ENCODE results near the gene HINT2.

Gene HINT2

DNA sequence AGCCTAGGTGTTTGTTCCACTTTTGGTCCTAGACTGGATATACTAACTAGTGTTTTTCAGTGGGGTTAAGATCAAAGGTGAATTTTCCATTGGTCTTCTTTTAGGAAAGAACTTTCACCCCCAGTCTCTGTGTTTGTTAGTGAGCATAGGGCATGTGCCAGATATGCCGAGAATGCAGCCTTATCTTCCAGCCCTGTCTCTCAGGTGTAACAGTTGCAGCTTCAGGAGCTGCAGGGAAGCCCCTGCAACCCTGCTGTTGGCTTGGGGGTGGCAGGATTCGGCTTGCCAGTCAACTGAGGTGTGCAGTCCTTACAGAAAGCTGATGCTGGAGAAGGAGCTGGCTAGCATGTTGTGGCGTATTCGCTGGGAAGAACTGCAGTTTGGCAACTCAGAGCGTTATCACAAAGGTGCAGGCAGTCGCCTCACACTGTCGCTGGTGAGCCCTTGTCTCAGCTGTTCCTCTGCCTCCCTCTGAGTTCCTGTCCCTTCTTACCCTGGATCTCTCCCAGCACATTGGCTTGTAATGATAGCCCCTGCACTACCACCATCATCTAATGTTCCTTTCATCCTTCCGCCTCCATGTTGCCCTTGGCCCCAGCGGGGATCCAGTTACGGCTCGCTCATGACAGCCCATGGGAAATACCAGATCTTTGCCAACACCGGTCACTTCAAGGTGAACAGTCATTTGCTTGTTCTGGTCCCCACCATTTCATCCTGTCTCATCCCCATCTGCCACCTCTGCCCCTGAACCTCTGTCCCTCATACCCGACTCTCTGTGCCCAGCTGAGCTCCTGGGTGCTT, 13.3 kb downstream of the HINT2 start:
- no peak for DNase-seq (ENCODE audit: low read depth)
- TF ChIP-seq CTCF (IDR thresholded peaks at IDR 0.05; ENCODE audit: control insufficient read depth, extremely low read depth, insufficient read depth), result no peak
- H3K4me3 ChIP-seq (ENCODE audit: low read depth, low read length), result no peak overlapping the region

DNA sequence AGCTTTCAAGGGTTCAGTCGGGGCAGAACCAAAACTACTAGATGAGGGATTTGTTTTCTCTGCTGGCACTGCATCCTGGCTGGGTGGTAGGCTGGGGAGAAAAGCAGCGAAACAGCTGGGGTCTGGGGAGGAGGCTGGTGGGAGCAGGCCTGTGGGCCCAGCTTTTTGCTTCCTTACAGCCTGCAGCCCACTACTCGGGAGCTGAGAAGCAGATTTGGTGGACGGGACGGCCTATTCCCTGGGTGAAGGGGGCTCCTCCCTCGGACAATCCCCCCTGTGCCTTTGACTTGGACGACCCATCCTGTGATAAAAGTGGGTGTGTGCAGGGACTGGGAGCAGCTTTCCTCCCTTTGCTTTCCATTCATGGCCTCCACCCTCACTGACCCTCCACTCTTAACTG, 14.3 kb downstream of the HINT2 start:
- no peak overlapping the region for H3K4me3 ChIP-seq (ENCODE audit: low read depth, low read length)
- TF ChIP-seq CTCF (IDR thresholded peaks at IDR 0.05; ENCODE audit: control insufficient read depth, extremely low read depth, insufficient read depth), result no peak
- no peak for DNase-seq (ENCODE audit: low read depth)

- DNase-seq (ENCODE audit: low read depth), result no peak
- no peak overlapping the region for H3K4me3 ChIP-seq (ENCODE audit: low read depth, low read length)
- no peak for TF ChIP-seq CTCF (IDR thresholded peaks at IDR 0.05; ENCODE audit: control insufficient read depth, extremely low read depth, insufficient read depth)
These were observed 16.0 kb downstream of the HINT2 start for GRCh38 chr9:35798658-35799374.

GRCh38 chr9:35797311-35798109, 17.3 kb downstream of the HINT2 start:
- DNase-seq (ENCODE audit: low read depth), result no peak
- no peak overlapping the region for H3K4me3 ChIP-seq (ENCODE audit: low read depth, low read length)
- no peak for TF ChIP-seq CTCF (IDR thresholded peaks at IDR 0.05; ENCODE audit: control insufficient read depth, extremely low read depth, insufficient read depth)

GRCh38 chr9:35795695-35796094, 19.1 kb downstream of the HINT2 start:
- H3K4me3 ChIP-seq (ENCODE audit: low read depth, low read length), result no peak overlapping the region
- no peak for DNase-seq (ENCODE audit: low read depth)
- no peak for TF ChIP-seq CTCF (IDR thresholded peaks at IDR 0.05; ENCODE audit: control insufficient read depth, extremely low read depth, insufficient read depth)

DNA sequence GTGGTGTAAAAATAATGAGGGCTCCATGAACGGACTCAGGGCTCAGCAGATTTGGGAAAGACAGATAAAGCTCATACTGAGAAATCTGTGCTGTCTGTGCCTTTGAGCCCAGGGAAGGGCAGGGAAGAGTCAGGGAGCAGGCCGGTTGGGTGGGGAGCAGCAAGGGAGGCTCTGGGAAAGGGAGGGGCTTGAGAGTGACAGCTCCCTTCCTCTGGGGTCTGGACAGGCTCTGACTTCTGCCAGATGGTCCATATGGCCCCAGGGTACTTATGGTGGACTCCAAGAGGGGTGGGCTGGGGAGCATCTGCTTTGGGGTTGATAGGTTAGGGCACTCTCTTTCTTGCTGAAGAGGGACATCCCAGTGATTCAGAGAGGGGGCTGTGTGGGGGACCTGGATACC, 21.4 kb downstream of the HINT2 start:
- TF ChIP-seq CTCF (IDR thresholded peaks at IDR 0.05; ENCODE audit: control insufficient read depth, extremely low read depth, insufficient read depth), result no peak
- DNase-seq (ENCODE audit: low read depth), result no peak
- H3K4me3 ChIP-seq (ENCODE audit: low read depth, low read length), result no peak overlapping the region
